HG03108 (cell line): Measurements from ENCODE around the gene CNPPD1.
A peak's percentile ranks its signal among the peaks of the same experiment; 100 is the strongest.

Source experiments
- ATAC-seq: cut with Tn5 transposase; IDR thresholded peaks from one replicate; pipeline ENCODE4 v1.9.1; 2021; ENCODE audit warnings: moderate library complexity; ENCODE audit not compliant: unreplicated experiment

Gene CNPPD1

DNA sequence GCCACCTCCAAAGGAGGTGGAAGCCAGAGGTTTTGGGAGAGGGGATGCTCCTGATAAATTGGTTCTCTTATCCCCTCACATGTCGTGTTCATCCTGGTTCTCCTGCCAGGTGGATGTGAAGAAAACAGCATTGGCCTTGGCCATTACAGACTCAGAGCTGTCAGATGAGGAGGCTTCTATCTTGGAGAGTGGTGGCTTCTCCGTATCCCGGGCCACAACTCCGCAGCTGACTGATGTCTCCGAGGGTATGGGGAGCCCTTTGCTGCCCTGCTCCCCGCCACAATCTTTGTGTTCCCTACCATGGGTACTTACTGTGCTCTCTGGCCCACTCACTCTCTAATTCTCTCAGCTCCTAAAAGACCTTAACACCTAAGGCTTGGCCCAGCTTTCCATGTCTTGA is 4.8 kb upstream of the CNPPD1 start:
- ATAC-seq, result no peak

DNA sequence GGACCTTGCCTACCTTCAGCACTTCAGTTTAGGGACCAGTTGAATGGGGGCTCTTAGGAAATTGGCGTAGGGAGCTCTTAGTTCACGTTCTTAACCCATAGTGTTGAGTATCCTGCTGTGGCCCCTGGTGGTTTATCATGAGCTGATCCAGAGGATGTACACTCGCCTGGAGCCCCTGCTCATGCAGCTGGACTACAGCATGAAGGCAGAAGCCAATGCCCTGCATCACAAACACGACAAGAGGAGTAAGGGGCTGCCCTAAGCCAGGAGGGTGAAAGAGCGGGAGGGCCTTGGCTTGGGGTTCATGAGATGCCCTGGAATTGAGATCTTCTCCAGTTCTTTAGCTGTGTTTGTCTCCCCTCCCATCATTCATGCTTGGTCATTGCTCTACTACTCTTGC is 4.2 kb upstream of the CNPPD1 start:
- no peak for ATAC-seq

DNA sequence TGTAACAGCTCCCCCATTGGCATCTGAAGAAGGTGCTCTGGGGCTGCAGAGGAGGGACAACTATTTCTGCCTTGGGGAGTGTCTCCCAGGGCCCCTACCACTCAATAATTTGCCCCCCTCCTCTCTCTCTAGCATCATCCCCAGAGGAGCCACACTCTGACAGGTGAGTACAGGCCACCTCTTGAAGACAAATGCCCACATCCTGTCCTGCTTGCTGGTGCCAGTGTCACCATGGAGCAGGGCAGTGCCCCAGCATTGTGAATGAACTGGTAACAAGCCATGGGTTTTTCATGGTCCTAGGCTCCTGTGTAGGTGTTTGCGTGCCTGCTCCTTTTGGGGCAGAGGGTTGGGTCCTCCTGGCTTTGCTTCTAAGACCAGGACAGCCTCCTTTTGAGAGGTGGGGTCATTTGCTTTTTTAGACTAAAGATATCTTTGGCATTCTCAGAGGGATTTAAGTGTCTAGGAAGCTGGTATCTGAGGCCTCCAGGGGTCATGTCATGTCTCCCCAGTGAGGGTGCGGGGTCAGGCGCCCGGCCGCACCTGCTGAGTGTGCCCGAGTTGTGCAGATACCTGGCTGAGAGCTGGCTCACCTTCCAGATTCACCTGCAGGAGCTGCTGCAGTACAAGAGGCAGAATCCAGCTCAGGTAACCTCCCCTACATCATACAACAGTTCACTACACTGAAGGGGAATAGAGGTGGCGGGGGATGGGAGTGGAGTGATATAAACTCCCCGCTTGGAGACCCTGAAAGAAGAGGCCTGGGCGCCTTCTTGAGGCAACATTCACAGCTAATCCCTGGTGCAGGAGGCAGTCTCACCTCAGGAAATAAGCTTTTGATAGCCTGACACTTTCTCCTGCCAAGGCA is 3.1 kb upstream of the CNPPD1 start:
- ATAC-seq, result no peak

DNA sequence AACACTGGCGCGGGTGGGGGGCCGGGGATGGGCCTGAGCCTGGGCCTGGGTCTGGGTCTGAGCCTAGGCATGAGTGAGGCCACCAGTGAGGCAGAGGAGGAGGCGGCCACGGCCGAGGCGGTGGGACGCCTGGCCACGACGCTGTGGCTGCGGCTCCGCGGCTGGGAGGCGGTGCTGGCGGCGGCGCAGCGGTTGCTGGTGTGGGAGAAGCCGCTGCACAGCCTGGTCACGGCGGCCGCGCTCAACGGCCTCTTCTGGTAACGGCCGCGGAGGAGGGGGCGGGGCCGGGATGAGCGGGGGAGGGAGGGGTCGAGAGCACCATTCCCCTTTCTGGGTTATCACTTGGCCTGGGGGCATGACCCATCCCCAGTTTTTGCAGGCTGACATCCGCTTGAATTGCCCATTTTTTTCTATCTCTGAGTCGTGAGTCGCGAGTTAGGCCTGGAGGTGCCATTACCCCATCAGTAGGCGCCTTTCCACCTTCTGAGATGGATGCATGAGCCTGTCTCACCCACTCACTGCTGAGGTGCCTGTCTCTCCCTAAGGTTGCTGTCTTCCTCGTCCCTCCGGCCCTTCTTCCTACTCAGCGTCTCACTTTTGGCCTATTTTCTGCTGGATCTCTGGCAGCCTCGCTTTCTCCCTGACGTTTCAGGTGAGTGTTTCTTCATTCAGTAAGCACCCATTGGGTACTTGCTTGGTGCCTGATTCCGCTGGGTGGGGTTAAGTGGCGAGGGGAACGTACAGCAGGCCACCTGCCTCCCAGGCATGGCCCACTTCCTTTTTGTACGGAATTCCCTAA is 1.9 kb upstream of the CNPPD1 start:
- ATAC-seq, result peak; percentile 6

DNA sequence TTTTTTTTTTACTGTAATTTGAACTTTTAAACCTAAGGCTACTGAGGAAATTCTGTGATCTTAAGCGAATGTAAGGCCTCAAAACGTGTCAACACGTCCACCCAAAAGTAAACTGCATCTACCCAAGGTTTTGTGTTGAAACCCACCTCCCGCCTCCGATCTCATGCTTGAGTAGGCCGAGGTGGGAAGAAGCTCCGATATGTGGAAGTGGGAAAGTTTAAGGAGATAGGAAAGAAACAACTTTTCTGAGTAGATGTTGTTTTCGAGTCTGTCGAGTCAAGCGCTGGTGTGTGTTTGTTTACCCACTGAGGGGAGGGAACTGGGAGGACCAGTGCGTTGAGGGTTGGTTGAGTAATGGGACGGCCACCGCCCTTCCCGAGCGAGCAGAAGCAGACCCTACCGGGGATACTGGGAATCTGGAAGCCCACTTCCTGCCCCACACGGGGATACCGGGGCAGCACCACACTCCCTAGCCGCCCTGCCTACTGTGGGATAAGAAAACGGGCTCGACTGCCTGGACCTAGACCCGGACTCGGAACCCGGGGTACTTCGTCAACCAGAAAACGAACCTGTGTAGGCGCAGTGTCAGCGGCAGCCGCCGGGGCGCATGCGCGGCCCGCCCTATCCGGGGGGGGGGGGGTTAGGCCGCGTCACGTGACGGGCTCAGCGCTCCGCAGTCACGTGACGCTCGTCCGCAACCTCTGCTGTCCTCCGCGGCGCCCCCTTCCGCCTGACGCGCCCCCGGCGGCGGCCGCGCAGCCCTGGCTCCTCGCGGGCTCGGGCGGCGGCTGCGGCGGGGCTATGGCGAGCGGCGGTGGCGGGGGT is 1.0 kb upstream of the CNPPD1 start, which contains the start of gene RETREG2:
Gene RETREG2 (plus strand): TSS at position 724 of the 825 bp plus-strand sequence. CDS start 78 bp downstream, at position 802.
- ATAC-seq, result peak; percentile 36

DNA sequence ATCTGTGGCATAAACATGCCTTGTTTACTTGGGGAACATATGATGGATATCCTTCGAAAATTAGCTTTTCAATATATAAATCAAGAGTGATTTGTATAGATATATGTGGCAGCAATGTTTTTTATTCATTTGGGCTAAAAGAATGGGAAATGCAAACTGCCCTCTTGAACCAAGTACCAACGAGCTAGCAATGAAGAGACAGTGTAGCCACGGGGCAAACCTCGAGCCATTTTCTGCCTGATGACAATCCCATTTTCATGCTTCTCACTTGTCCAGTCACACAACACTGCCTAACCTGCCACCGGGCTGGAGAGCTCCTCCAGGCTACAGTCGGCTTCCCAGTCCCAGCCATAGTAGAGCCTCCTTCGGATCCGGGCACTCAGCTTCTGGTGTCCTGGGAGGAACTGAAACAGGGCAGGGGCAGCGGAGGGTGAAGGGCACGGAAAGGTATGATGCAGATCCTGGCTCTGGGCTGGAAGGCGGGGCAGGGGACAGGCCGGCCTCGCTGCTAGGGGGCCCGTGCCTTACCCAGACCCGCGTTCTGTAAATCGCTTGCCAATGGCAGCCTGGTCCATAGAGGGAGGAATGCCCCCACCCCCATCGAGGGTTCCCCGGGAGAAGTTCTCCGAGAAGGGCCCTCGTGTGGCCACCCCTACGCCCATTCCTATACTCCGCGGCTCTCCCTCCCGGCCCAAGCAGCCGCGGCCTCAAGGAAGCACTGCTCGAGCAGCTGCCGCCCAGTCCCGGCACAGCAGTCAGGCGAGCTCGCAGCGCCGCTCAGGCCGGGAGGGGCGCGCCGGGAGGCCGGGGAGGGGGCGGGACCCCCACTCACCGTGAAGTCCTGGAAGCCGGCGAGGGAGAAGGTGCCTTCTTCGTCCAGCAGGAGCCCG is 552 bp downstream of the CNPPD1 start:
- ATAC-seq, result peak; percentile 27

DNA sequence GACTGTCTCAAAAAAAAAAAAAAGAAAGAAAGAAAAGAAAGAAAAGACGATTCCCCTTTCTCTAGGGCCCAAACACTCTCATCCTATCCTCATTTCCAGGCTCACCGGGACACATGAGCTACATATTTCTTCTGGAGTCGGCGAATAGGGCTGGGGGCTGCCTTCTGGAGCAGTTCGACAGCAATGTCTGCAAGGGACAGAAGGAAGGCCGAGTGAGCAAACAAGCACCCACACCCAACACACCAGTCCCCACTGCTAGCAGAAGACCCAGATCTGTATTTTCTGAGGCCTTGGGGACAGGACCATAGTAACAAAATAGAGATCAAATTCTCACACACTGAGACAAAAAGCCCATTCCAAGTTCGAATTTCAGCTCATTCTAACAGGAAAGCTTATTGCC is 1.2 kb downstream of the CNPPD1 start:
- ATAC-seq, result no peak

DNA sequence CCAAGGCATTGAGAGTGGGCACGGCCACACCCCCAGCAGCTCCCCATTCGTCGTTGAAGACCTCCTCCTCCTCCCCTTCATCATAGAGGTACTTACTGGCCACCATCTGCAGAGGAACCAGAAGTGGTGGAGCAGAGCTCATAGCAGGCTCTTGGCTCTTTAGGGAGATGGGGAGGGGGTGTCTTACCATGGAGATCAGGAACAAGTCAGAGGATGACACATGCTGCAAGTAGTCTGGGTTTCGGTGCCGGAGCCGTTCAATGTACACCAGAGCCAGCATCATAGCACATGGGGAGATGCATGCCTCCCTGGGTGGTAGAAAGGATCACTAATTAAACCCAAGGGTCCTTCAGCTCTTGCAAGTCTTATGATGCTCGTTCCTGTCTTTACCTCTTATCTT is 1.9 kb downstream of the CNPPD1 start:
- ATAC-seq, result no peak

DNA sequence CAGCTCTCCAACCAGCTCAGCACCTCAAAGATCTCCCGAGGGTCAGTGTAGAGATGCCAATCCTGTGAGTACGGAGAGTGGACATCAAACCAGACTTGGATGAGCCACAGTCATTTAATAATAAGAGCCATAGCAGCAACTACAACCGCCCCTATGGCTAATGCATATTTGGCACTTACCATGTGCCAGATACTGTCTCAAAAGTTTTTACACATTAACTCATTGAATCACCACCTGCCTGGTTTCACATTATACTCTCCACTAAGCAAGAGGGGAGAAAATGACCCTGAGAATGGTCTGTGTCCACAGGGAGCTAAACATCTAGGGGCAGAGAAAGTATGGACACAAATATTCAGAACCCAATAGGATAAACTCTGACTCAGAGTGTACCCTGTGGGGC is 2.6 kb downstream of the CNPPD1 start:
- no peak for ATAC-seq

DNA sequence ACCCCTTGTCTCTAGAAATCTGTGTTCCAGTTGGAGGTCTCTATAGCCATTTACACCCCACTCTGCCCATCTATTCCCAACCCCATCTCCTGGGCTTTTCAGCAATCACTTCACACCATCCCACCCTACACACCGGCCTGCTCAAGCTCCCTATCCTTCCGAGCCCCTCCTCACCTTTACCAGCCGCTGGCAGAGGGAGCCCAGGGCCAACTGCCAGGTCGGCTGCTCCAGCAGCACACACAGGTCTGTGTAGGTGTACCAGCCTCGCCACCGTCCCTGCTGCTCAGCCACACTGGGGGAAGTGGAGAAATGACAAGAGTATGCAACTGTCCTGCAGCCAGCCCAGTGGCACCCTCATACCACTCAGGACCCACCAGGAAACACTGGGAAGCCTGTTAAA is 3.5 kb downstream of the CNPPD1 start:
- no peak for ATAC-seq

DNA sequence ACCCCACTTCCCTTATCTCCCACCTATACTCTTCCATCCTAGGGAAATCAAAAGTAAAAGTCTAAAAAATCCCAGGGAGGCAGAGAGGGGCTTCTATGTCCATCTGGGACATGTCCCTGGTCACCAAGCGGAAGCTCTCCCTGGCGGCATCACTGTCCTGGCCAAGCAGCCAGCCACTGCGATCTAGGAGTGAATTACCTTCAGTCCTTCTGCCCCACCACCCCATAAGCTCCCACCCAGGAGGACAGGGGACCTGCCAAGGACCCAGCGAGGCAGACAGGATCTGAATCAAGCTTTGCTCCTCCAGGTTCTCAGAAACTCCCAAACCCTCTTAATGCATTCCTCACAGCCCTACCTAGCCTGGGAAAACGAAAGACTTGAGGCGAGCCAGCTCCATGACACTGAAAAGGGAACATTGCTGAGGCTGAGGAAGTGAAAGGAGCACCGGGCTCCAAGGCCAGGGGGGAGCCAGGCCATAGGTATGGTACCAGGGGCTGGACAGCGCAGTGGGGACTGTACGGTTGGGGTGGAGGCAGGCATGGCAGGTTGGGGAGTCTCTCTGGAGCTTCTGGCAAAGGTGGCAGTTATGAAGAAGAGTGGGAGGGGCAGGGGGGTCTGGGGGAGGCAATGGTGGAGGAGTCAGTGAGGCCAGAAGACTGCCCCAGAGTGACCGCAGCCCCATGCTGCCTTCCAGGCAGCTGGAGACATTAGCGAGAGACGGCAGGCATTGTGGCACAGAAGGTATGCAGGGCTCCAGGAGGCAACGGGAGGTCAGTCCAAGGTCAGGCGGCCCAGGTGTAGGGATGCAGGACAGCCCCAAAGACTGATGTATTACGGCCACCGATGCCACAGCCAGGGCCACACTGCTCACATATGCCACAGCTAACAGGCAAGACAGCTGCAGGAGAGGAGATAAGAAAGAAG is 4.2 kb downstream of the CNPPD1 start:
- ATAC-seq, result no peak

DNA sequence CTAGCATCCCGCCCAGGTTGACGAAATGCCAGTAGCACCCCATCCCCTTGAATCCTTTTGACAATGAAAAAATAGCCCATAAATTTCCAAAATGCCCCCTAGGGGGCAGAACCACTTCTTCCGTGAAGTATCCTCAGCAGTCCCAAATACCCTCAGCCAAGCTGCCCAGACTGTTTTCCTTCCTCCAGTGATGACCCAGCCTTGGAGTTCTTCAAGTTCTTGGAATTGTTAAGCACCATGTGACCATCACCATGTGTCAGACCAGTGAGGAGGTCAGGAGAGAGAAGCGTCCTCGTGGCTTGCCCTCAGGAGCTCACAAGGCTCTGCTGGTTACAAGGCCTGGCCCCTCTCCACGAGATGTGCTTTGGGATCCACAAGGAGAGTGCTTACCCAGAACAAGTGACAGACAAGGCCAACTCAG is 5.5 kb downstream of the CNPPD1 start:
- ATAC-seq, result no peak

DNA sequence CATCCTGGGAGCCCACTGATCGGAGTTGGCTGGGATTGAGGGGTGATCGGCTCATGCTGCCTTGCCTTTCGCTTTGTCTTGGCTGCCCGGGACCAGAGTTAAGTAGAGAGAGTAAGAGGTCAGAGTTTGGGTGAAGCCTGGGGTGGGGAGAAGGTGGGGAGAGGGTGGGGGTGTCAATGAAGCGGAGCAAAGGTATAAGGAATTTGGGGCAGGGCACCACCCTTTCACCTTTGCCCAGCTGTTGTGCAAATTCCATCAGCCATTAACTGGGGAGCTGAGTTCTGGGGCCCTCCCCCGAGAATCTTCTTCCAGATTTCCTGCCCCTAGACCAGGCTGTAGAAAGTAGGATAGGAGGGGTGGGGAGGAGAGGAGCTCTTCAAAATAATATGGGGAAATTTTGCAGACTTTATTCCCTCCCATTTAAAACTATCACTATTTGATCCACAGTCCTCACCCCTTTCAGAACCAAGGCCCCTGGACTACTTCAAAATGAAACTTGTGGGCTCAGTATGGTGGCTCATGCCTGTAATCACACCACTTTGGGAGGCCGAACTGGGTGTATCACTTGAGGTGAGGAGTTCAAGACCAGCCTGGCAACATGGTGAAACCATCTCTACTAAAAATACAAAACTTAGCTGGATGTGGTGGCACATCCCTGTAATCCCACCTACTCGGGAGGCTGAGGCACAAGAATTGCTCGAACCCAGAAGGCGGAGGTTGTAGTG is 6.6 kb downstream of the CNPPD1 start, which contains the start of gene SLC23A3:
Gene SLC23A3 (minus strand): TSS at position 100 of the 725 bp plus-strand sequence. CDS start 45 bp downstream, at position 55.
- ATAC-seq, result no peak

DNA sequence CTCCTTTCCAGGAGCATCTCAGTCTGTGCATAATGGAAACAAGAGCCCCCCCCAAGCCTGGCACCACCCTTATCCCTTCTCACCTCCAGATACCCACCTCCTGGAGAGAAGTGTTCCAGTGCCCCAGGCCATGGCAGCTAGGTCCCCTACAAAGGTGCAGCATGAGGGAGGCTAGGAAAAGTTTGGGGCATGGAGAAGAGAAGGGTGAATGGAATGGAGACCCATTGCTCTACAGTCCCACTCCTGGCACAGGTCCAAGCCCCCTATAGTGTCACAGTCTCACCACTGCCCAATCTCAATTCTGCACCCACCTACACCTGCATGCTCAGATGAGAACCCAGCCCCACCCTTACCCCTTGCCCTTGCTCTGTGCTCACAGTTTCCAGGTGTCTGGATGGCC is 7.8 kb downstream of the CNPPD1 start:
- ATAC-seq, result no peak

DNA sequence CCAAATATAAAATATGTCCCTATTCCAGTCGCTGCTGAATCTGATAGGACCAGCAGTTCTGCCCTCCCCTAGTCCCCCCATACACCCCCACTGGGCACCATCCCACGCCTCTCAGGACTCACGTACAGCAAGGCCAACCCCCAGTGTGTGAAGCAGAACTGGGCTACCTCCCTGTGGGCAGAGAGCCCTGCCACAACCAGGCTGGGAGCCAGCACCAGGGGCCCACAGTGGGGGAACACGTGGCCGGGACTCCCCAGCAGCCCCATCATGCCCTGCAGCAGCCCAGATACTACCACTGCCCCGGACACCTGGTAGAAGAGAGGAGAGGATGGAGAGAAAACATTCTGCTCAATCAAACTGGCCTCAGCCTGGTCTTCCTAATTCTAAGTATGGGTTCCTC is 8.2 kb downstream of the CNPPD1 start:
- ATAC-seq, result no peak

DNA sequence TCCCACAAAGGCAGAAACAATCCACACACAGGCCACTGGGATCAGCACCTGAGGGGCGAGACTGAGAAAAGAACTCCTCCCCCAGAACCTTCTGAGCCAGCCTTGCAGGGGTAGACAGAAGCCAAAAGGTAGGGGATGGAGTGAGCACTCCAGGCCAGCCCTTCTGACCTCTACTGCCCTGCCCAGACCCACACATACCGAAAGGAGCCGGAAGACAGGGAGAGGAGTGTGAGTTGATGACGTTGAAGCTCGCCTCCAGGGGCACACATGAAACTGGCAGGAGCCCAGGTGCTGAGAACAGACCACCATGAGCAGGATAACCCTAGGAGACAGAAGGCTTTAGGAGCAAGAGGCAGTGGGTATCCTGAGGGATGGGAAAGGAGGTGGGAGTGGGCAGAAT is 8.7 kb downstream of the CNPPD1 start:
- ATAC-seq, result no peak

DNA sequence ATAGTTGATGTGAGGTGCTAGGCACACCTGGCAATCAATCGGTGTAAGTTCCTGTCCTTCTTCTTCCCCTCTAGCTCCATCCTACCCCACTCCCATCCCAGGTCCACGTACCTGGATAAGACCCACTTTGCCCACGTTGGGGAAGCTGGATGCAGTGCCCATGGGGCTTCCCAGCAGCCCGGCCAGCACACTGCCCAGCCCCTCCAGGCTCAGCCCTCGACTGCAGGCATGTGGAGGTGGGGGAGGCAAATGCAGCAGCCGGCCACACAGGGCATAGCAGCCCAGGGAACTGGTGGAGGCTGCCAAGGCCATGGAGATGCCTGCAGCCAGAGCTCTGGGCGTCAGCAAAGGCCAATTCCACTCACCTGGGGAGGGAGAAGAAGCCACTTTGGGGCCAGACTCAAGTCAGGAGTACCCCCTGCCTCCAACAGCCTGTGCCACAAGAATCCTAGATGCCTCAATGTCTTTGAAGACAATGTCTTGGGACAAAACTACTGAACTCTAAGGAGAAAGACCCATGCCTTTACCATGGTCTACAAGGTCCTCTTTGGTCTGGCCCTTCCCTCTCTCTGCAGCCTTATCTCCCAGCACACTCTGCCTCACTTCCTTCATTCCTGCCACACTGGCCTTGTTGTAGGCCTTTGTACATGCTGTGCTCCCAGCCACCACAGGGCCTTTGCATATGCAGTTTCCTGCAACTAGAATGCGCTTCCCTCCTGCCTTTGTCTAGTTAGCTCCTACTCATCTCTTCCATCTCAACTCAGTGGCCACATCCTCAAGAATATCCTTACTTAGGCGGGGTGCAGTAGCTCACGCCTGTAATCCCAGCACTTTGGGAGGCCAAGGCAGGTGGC is 11.4 kb downstream of the CNPPD1 start:
- no peak for ATAC-seq
